ENCODE results near the gene BAHD1.

The BAHD1 gene

GRCh38 chr15:40486066-40486770 lies 45.5 kb downstream of the BAHD1 start:
- Mint-ChIP-seq H3K4me3 (no peak overlapping the region), H3K27me3 (ENCODE audit: low read depth, poor library complexity) (peaks cover 9% of the 10 kb centered on the region), H3K4me1 (peaks cover 11% of the 10 kb centered on the region), H3K27ac (no peak overlapping the region), H3K9me3 (no peaks in the 10 kb centered on the region), H3K36me3 (ENCODE audit: low read depth) (no peaks in the 10 kb centered on the region)
- TF ChIP-seq CTCF (IDR thresholded peaks at IDR 0.05): no peak
- no peak for DNase-seq

- no peaks in the 10 kb centered on the region for H3K9me3 Mint-ChIP-seq
- no peak for DNase-seq
- no peak overlapping the region for H3K27ac Mint-ChIP-seq
- no peak for TF ChIP-seq CTCF (IDR thresholded peaks at IDR 0.05)
- no peaks in the 10 kb centered on the region for H3K36me3 Mint-ChIP-seq (ENCODE audit: low read depth)
- H3K4me1 Mint-ChIP-seq: peaks cover 11% of the 10 kb centered on the region
- peaks cover 9% of the 10 kb centered on the region for H3K27me3 Mint-ChIP-seq (ENCODE audit: low read depth, poor library complexity)
- no peak overlapping the region for H3K4me3 Mint-ChIP-seq
Observed at GRCh38 chr15:40487816-40488682, 47.3 kb downstream of the BAHD1 start.

GRCh38 chr15:40489274-40490175 lies 48.8 kb downstream of the BAHD1 start:
- H3K27ac Mint-ChIP-seq: no peak overlapping the region
- H3K27me3 Mint-ChIP-seq (ENCODE audit: low read depth, poor library complexity): peaks cover 12% of the 10 kb centered on the region
- DNase-seq: no peak
- no peaks in the 10 kb centered on the region for H3K9me3 Mint-ChIP-seq
- no peak for TF ChIP-seq CTCF (IDR thresholded peaks at IDR 0.05)
- no peaks in the 10 kb centered on the region for H3K36me3 Mint-ChIP-seq (ENCODE audit: low read depth)
- H3K4me3 Mint-ChIP-seq: no peak overlapping the region
- peaks cover 11% of the 10 kb centered on the region for H3K4me1 Mint-ChIP-seq

- TF ChIP-seq CTCF (IDR thresholded peaks at IDR 0.05): no peak
- H3K27me3 Mint-ChIP-seq (ENCODE audit: low read depth, poor library complexity): peaks cover 15% of the 10 kb centered on the region
- H3K27ac Mint-ChIP-seq: no peak overlapping the region
- H3K4me3 Mint-ChIP-seq: no peak overlapping the region
- no peaks in the 10 kb centered on the region for H3K9me3 Mint-ChIP-seq
- peaks cover 1% of the 10 kb centered on the region for H3K4me1 Mint-ChIP-seq
- H3K36me3 Mint-ChIP-seq (ENCODE audit: low read depth): no peaks in the 10 kb centered on the region
- DNase-seq: no peak
Observed at GRCh38 chr15:40493089-40493840, 52.5 kb downstream of the BAHD1 start.

GRCh38 chr15:40495516-40495915 lies 54.8 kb downstream of the BAHD1 start:
- H3K9me3 Mint-ChIP-seq: no peaks in the 10 kb centered on the region
- H3K36me3 Mint-ChIP-seq (ENCODE audit: low read depth): no peaks in the 10 kb centered on the region
- H3K4me3 Mint-ChIP-seq: no peak overlapping the region
- DNase-seq: no peak
- peaks cover 4% of the 10 kb centered on the region for H3K4me1 Mint-ChIP-seq
- TF ChIP-seq CTCF (IDR thresholded peaks at IDR 0.05): no peak
- no peak overlapping the region for H3K27ac Mint-ChIP-seq
- peaks cover 21% of the 10 kb centered on the region for H3K27me3 Mint-ChIP-seq (ENCODE audit: low read depth, poor library complexity)
